ENCODE results near the gene LFNG.

The LFNG gene

DNA sequence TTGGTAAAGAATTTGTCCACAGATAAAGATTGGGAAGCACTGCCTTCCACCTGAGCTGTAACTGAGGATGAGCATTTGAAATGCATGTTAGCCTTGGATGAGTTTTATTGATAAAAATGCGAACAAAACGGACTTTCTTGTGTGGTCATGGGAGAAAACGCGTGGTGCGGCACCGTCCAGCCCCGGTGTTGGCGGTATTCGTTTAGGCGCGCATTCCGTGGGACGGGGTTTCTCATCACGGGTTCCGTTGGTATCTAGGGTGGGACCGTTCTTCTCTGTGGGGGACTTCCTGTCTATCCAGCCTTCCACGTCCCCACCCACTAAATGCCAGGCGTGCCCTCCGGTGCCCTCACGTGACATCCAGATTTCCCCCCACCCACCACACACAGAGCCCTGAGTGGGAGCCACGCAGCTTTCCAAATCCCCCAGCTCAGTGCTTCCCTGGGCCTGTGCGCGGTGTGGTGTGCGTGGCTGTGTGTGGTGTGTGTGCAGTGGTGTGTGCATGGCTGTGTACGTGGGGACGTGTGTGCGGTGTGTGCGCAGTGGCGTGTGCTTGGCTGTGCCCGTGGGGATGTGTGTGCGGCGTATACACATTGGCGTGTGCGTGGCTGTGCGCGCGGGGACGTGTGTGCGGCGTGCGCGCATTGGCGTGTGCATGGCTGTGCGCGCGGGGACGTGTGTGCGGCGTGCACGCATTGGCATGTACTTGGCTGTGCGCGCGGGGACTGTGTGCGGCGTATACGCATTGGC, 57.3 kb downstream of the LFNG start:
- DNase-seq (ENCODE audit: low read depth): no peak
- no peak overlapping the region for H3K4me3 ChIP-seq (ENCODE audit: low read depth, low read length)
- TF ChIP-seq, protein P1, sequence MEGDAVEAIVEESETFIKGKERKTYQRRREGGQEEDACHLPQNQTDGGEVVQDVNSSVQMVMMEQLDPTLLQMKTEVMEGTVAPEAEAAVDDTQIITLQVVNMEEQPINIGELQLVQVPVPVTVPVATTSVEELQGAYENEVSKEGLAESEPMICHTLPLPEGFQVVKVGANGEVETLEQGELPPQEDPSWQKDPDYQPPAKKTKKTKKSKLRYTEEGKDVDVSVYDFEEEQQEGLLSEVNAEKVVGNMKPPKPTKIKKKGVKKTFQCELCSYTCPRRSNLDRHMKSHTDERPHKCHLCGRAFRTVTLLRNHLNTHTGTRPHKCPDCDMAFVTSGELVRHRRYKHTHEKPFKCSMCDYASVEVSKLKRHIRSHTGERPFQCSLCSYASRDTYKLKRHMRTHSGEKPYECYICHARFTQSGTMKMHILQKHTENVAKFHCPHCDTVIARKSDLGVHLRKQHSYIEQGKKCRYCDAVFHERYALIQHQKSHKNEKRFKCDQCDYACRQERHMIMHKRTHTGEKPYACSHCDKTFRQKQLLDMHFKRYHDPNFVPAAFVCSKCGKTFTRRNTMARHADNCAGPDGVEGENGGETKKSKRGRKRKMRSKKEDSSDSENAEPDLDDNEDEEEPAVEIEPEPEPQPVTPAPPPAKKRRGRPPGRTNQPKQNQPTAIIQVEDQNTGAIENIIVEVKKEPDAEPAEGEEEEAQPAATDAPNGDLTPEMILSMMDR (IDR thresholded peaks at IDR 0.05; ENCODE audit: insufficient read depth, low read depth, low read length, missing control alignments): no peak

All from GM12865 (cell line).